Keratinocyte (primary cell): Measurements from ENCODE around the gene RCE1. TPM values are rescaled to one million over a fixed set of nuclear protein-coding genes. Genes with fewer than 3 reads are reported as not detected.

Source experiments
- DNase-seq: peaks from one replicate; pipeline ENCODE4 v3.0.0-alpha.2; 2011; ENCODE audit warnings: low read depth, missing footprints, low spot score
- FAIRE-seq: peaks from 2 replicates; lab custom pipeline; 2011; peaks lifted over from hg19 to GRCh38; lab: Jason Lieb, UNC
- H2AFZ ChIP-seq: 2 replicates; pipeline ENCODE4 v1.6.0; 2012; ENCODE audit warnings: low read length, control low read depth, inconsistent platforms; ENCODE audit not compliant: control insufficient read depth
- H3K27ac ChIP-seq: 2 replicates; pipeline ENCODE4 v1.5.1; 2011; ENCODE audit warnings: low read length; ENCODE audit not compliant: control insufficient read depth, insufficient read depth
- H3K27me3 ChIP-seq: 3 replicates; pipeline ENCODE4 v1.6.0; 2011; ENCODE audit warnings: low read length; ENCODE audit not compliant: control insufficient read depth, insufficient read depth; ENCODE audit errors: extremely low read depth
- H3K36me3 ChIP-seq, 2 experiments: 2 replicates in 1 of 2; 3 replicates in 1 of 2; pipeline ENCODE4 v1.5.1; 2011; ENCODE audit warnings: low read length in 2 of 2, mild to moderate bottlenecking in 1 of 2; ENCODE audit not compliant: control insufficient read depth in 2 of 2, insufficient read depth in 2 of 2; ENCODE audit errors: extremely low read depth in 1 of 2
- H3K4me1 ChIP-seq: 3 replicates; pipeline ENCODE4 v1.5.1; 2011; ENCODE audit warnings: low read length; ENCODE audit not compliant: control insufficient read depth, insufficient read depth; ENCODE audit errors: extremely low read depth
- H3K4me2 ChIP-seq: 3 replicates; pipeline ENCODE4 v1.6.0; 2011; ENCODE audit warnings: low read depth, low read length; ENCODE audit not compliant: control insufficient read depth, insufficient read depth; ENCODE audit errors: extremely low read depth
- H3K4me3 ChIP-seq, 3 experiments: fragments of 200-600 bp in 1 of 3; sonication (generic) in 1 of 3; 2 replicates in 2 of 3; 3 replicates in 1 of 3; pipeline ENCODE4 v1.5.1; 2011 to 2016; ENCODE audit warnings: low read length in 3 of 3, mild to moderate bottlenecking in 3 of 3, control low read depth in 2 of 3, inconsistent platforms in 1 of 3, low read depth in 1 of 3, mixed read lengths in 1 of 3, mixed run types in 1 of 3, moderate library complexity in 1 of 3; ENCODE audit not compliant: control insufficient read depth in 2 of 3, insufficient read depth in 2 of 3; ENCODE audit errors: extremely low read depth in 1 of 3
- H3K79me2 ChIP-seq: 2 replicates; pipeline ENCODE4 v1.6.0; 2012; ENCODE audit warnings: low read length; ENCODE audit not compliant: control insufficient read depth, insufficient read depth
- H3K9ac ChIP-seq: 3 replicates; pipeline ENCODE4 v1.6.0; 2011; ENCODE audit warnings: low read length; ENCODE audit not compliant: control insufficient read depth, insufficient read depth; ENCODE audit errors: extremely low read depth
- H3K9me1 ChIP-seq: 3 replicates; pipeline ENCODE4 v1.6.0; 2011; ENCODE audit warnings: low read length; ENCODE audit not compliant: control insufficient read depth, insufficient read depth; ENCODE audit errors: extremely low read depth
- H3K9me3 ChIP-seq: 2 replicates; pipeline ENCODE4 v1.5.1; 2012; ENCODE audit warnings: low read depth, low read length; ENCODE audit not compliant: control insufficient read depth
- H4K20me1 ChIP-seq: 3 replicates; pipeline ENCODE4 v1.6.0; 2011; ENCODE audit warnings: low read length; ENCODE audit not compliant: control insufficient read depth, insufficient read depth; ENCODE audit errors: extremely low read depth
- EZH2 ChIP-seq: IDR thresholded peaks from one replicate; pipeline ENCODE4 v1.6.1; 2012; ENCODE audit warnings: inconsistent platforms, mild to moderate bottlenecking, low read length, moderate library complexity
- dilution Hi-C: fragments of 300-500 bp; cut with MboI; formaldehyde crosslinking; loops from one replicate; pipeline ENCODE4 v1.7.0; 2020; ENCODE audit warnings: low sequenced_read_pairs; ENCODE audit not compliant: extremely low pct_ligation_motif_present
- polyA plus RNA-seq, 5 experiments: library from polyadenylated mRNA; depleted of rRNA in 3 of 5; stranded (reverse) in 3 of 5; stranded (forward) in 1 of 5; unstranded in 1 of 5; fragments of >200 nt; gene quantifications; 1 replicate in 1 of 5; 2 replicates in 3 of 5; 3 replicates in 1 of 5; pipeline versions ENCODE4 v1.2.1 to v1.2.3, GENCODE V29; 2011 to 2012; ENCODE audit warnings: missing spikeins in 2 of 5, low read depth in 1 of 5, low replicate concordance in 1 of 5
- TF ChIP-seq, protein P1 (sequence below), 3 experiments: IDR thresholded peaks in 1 of 3; conservative IDR thresholded peaks in 1 of 3; optimal IDR thresholded peaks in 1 of 3; 2 replicates in 2 of 3; 3 replicates in 1 of 3; pipeline versions ENCODE3 to v1.5.1; 2011; ENCODE audit warnings: low read length in 3 of 3, mild to moderate bottlenecking in 3 of 3, moderate library complexity in 2 of 3, control low read depth in 1 of 3, inconsistent platforms in 1 of 3; ENCODE audit not compliant: insufficient read depth in 2 of 3; ENCODE audit errors: extremely low read depth in 1 of 3

Gene RCE1
- polyA plus RNA-seq, 1 donor (not counting 4 experiments of a cell fraction or from before 2014, with no cell fraction given) = 11.2 TPM

DNA sequence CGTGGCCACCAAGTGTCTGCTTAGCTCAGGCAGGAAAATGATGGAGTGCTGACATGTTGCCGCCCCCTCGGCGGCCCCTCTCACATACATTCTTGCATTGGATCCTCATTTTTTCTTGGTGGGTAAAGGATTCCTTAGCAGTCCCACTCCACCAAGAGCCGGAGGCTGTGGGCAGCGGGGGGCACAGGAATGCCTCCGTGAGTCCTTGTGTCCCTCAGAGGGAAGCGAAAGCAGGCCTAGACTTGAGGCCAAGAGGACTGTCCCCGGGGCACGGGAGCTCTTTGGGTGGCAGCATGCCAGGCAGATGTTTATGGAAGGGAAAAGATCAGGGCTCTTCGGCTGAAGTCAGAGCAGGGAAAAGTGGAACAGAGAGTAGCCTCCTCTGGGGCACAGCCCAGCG lies 35.2 kb downstream of the RCE1 start:
- TF ChIP-seq EZH2 = no peak
- TF ChIP-seq, protein P1, sequence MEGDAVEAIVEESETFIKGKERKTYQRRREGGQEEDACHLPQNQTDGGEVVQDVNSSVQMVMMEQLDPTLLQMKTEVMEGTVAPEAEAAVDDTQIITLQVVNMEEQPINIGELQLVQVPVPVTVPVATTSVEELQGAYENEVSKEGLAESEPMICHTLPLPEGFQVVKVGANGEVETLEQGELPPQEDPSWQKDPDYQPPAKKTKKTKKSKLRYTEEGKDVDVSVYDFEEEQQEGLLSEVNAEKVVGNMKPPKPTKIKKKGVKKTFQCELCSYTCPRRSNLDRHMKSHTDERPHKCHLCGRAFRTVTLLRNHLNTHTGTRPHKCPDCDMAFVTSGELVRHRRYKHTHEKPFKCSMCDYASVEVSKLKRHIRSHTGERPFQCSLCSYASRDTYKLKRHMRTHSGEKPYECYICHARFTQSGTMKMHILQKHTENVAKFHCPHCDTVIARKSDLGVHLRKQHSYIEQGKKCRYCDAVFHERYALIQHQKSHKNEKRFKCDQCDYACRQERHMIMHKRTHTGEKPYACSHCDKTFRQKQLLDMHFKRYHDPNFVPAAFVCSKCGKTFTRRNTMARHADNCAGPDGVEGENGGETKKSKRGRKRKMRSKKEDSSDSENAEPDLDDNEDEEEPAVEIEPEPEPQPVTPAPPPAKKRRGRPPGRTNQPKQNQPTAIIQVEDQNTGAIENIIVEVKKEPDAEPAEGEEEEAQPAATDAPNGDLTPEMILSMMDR (optimal IDR thresholded peaks at IDR 0.05 in 1 of 3, IDR thresholded peaks at IDR 0.05 in 1 of 3, conservative IDR thresholded peaks at IDR 0.05 in 1 of 3; ENCODE audit: extremely low read depth in 1 of 3, insufficient read depth in 2 of 3, low read length in 3 of 3) = no peak
- no peak overlapping the region for H3K27ac ChIP-seq
- FAIRE-seq = no peak
- H3K9me3 ChIP-seq = no peaks in the 10 kb centered on the region
- no peak for DNase-seq
- no peaks in the 10 kb centered on the region for H3K27me3 ChIP-seq
- peaks cover 6% of the 10 kb centered on the region for H3K9me1 ChIP-seq
- peaks cover 44% of the 10 kb centered on the region for H3K4me1 ChIP-seq
- H3K36me3 ChIP-seq = peaks cover 2 to 4% of the 10 kb centered on the region in 2 experiments
- H3K79me2 ChIP-seq = peaks cover 13% of the 10 kb centered on the region
- no peak overlapping the region for H3K9ac ChIP-seq
- H3K4me2 ChIP-seq = no peak overlapping the region
- H2AFZ ChIP-seq = no peak overlapping the region
- H4K20me1 ChIP-seq = peaks cover 23% of the 10 kb centered on the region
- H3K4me3 ChIP-seq = no peak overlapping the region
- dilution Hi-C loops = no loop called here

DNA sequence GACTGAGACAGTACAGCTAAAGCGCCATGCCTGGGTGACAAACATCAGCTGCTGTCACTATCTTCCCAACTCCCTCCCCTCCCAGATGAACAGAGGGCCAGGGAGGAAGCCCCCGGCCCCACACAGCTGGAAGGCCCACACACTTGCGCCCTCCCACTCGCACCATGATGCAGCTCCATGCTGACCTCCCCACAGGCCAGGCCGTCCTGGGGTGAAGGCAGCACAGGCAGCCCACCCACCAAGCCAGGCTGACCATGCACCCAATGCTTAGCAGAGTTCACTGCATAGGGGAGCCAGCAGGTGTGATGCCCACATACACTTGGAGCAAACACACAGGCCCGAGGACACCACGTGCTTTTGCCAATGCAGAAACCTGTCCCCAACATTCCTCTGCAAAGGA lies 35.8 kb downstream of the RCE1 start:
- Histone ChIP-seq H3K36me3 (peaks cover 2 to 4% of the 10 kb centered on the region in 2 experiments), H3K4me1 (peaks cover 46% of the 10 kb centered on the region), H3K27ac (no peak overlapping the region), H3K4me2 (no peak overlapping the region), H4K20me1 (peaks cover 23% of the 10 kb centered on the region), H3K4me3 (no peak overlapping the region), H3K79me2 (peaks cover 13% of the 10 kb centered on the region), H3K9me1 (peaks cover 6% of the 10 kb centered on the region), H2AFZ (no peak overlapping the region), H3K9me3 (no peaks in the 10 kb centered on the region), H3K9ac (no peak overlapping the region), H3K27me3 (no peaks in the 10 kb centered on the region)
- FAIRE-seq (no peak), DNase-seq (no peak)
- dilution Hi-C loops = no loop called here
- TF ChIP-seq, protein P1 (optimal IDR thresholded peaks at IDR 0.05 in 1 of 3, IDR thresholded peaks at IDR 0.05 in 1 of 3, conservative IDR thresholded peaks at IDR 0.05 in 1 of 3; ENCODE audit: extremely low read depth in 1 of 3, insufficient read depth in 2 of 3, low read length in 3 of 3) = no peak
- no peak for TF ChIP-seq EZH2
